Posterior vena cava (tissue), 2 donors: ENCODE measurements around the gene MALSU1. TPM values are rescaled to one million over a fixed set of nuclear protein-coding genes. Genes with fewer than 3 reads are reported as not detected.

ENCODE experiments used
- DNase-seq: peaks from one replicate; pipeline ENCODE4 v3.0.0-alpha.2; 2020; ENCODE audit warnings: low spot score
- intact Hi-C, 2 donors: fragments of 100-400 bp; cut with DNase I; formaldehyde crosslinking; loops; one replicate each; pipeline versions ENCODE4 v1.14.1 to v1.14.2; 2022 to 2023
- total RNA-seq, 2 donors: library from RNA; stranded (reverse); fragmentation: NEBNext Ultra II Directional; extraction: Animal tissue kit (Norgen Biotek cat#: 25700); gene quantifications; one replicate each; pipeline ENCODE4 v1.2.1, GENCODE V29; 2021
- donor health status: DM: yes; HTN: yes; CAD: no.
- donor health status: DM: yes; HTN: yes; CAD: no.

MALSU1 gene
- total RNA-seq, 2 donors from 2014 or later: 37.4 to 42.0 TPM

DNA sequence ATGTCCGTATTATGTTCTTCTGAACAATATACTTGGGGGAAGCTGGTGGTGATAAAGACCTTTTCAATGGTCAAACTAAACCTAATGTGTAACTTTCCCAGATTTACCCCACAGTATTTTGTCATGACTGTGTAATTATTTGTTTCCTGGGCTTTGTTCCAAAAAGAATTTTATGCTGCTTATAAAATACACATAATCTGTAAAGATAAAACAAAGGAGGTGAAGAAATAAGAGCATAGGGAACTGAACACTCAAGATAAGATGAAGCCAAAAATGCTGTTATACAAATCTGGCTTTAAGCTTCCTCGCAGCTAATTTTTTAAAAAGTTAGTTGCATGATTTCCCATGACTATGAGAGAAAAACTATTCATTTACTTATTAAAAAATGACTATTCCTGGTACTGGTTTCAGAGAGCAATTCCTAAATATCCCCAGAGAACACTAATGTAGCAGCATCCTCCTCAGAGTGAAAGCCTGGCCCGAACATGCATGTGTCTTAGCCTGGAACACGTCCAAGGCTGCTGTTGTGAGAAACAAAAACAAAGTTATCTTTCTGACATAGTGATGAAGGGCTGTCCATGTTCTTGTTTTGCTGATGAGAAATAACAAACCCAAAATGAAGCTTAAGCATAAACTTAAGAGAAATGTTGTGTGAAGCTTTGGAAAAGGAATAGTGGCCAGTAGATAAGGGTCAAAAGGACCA, 33.9 kb downstream of the MALSU1 start:
- no peak for DNase-seq
- intact Hi-C loops: no loop called here

GRCh38 chr7:23333671-23334246, 34.6 kb downstream of the MALSU1 start:
- peak; percentile 82 for DNase-seq
- intact Hi-C loops: no loop called here

DNA sequence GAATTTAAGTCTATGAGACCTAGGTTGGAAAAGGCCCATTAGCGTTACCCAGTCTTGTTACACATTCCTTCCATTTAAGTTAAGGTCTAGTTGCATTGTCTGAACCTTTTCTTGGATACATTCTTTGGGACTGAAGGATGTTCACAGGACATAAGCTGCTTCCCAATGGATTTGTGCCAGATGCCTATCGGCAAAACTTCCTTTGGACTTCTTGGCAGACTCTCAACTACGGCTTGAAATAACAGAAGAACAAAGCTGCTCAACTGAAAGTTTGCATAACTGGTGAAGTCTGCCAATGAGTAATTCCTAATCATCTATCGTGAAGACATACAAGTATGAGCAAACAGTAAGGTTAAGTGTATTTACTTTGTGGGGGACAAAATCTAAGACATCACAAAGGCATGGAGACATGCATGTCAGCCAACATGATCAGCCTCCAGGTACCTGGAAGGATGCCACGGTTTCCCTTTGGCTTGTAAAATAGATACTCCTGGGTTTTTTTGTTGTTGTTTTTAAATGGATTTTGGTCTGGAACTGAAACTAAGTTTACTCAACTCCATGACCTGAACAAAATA, 35.4 kb downstream of the MALSU1 start:
- intact Hi-C loops: no loop called here
- no peak for DNase-seq

GRCh38 chr7:23335136-23335535, 36.0 kb downstream of the MALSU1 start:
- no peak for DNase-seq
- intact Hi-C loops: no loop called here

GRCh38 chr7:23335621-23336020, 36.5 kb downstream of the MALSU1 start:
- no peak for DNase-seq
- intact Hi-C loops: no loop called here

GRCh38 chr7:23336086-23336485, 36.9 kb downstream of the MALSU1 start:
- DNase-seq: no peak
- intact Hi-C loops: no loop called here

GRCh38 chr7:23336799-23337283, 37.7 kb downstream of the MALSU1 start:
- no peak for DNase-seq
- intact Hi-C loops: no loop called here

- intact Hi-C loops: no loop called here
- DNase-seq: no peak
Measured at GRCh38 chr7:23337374-23337773, 38.2 kb downstream of the MALSU1 start.

GRCh38 chr7:23338439-23338838, 39.3 kb downstream of the MALSU1 start:
- intact Hi-C loops: no loop called here
- DNase-seq: no peak

DNA sequence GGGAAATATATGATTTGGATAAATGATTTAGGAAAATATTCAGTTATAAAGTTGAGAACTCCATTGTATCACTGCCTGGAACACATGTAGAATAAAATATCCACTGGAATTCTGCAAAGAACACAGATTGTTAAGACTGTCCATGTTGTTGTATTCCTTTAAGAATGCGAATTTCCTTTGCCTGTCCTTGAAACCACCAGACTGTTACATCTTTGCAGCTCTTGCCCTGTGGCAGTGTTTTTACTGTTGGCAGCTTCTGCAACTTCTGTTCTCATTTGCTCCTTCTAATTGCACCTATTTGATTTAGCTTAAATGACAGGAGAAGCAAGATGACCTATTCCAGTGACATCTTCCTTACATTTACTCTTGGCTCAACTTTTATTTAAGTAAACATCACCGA, 39.7 kb downstream of the MALSU1 start:
- intact Hi-C loops: no loop called here
- no peak for DNase-seq

DNA sequence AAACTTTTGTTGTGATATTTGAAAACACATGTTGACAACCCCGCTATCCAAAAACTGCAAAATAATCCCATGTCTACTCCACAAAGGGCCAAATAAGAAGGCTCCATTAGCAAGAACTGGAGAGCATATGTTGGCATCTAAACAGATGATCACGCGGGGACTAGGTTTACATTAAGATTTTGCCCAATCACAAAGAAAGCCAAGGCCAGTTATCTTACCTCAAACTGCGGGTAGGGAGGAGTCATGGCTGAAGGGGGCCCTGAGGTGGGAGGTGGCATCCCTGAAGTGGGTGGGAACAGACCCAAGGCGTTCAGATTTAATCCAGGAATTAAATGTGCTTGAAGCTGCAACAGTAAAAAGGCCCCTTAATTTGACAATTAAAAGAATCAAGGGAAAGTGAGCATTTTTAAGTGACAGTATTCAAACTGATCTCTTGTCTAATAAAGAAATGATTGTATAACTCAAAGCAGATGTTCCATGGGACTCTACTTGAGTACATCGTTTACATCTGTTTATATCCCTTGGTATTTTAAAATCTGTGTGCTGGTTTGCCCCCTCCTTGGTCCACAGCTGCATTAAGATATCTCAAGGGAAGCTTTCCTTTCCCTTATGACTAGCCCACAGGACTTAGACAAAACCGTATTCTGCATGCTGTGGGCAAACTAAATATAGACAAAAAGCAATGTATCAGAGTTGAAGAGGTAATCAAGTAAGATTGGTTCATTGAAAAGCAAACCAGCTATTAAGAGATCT, 42.9 kb downstream of the MALSU1 start:
- intact Hi-C loops: loop anchor here in 1 of 2 donors (10.0 kb wide), 1 partner anchor 697 kb away; no protein-coding TSS in a partner anchor
- DNase-seq: no peak

GRCh38 chr7:23343102-23343501, 44.0 kb downstream of the MALSU1 start:
- DNase-seq: no peak
- intact Hi-C loops: loop anchor here in 1 of 2 donors (10.0 kb wide), 1 partner anchor 698 kb away; no protein-coding TSS in a partner anchor

- DNase-seq: no peak
- intact Hi-C loops: loop anchor here in 1 of 2 donors (10.0 kb wide), 1 partner anchor 699 kb away; no protein-coding TSS in a partner anchor
Measured at GRCh38 chr7:23343806-23344475, 44.8 kb downstream of the MALSU1 start.

DNA sequence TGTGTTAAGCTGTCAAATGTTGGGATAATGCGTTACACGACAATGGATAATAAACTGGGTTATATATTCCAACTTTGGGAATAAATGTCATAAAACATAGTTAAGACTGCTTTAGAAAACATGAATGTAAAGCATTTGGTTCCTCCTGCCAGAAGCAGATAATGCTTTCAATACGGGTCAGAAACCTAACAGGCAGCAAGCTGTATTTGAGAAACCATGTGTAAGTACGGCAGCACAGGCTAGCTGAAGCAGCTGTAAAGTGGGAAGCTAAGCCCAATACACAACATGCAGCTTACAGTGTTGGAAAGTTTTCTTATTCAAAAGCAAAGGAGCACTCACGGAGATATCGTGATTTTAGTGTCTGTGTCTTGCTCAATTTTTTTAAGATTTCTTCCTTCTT, 46.5 kb downstream of the MALSU1 start:
- no peak for DNase-seq
- intact Hi-C loops: loop anchor here in 1 of 2 donors (10.0 kb wide), 1 partner anchor 701 kb away; no protein-coding TSS in a partner anchor

DNA sequence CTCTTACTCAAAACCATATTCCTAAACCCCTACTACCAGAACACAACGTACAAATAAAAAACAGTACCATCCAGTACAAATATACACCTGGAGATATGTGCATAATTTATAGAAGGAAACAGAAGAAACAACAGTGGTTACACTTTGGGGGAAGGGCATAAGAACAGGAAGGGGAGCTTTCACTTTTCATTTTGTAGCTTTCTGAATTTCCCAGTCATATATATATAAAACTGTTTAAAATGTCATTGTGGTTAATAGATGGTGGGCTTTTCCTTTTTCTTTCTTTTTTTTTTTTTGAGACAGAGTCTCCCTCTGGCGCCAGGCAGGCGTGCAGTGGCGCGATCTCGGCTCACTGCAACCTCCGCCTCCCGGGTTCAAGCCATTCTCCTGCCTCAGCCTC, 47.2 kb downstream of the MALSU1 start:
- intact Hi-C loops: loop anchor here in 1 of 2 donors (10.0 kb wide), 1 partner anchor 702 kb away; no protein-coding TSS in a partner anchor

DNA sequence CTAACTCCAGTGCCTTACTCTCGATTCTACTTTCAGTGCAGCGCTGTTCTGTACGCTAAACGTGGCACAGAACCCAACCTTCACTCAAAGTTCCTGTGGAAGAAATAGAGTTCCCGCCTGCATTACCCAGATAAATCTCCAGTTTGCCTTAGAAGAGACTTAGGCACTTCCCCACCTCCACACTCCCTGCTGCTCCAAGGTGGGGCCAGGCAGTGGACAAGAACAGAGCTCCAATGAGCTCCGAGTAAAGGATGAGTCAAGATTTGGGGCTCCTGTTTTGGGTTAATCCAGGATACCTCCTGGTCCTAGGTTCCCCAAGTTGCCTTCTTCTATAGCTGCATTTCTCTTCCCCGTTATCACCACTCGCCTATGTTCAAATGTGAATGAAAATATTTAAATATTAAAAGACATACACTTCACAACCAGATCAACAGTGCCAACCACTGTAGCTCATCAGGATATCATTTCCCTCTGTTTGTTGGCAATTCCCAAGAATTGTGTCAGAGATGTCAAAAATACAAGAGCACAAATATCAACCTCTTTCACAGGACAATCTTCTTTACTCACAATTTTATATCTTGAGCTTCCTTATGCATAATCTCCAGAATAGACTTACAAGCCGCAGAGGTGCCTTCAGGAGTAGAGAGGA, 48.0 kb downstream of the MALSU1 start:
- DNase-seq: no peak
- intact Hi-C loops: loop anchor here in 1 of 2 donors (10.0 kb wide), 1 partner anchor 702 kb away; no protein-coding TSS in a partner anchor

More for the DNA sequence above, 47.2 kb downstream of the MALSU1 start:
- DNase-seq: no peak

DNA sequence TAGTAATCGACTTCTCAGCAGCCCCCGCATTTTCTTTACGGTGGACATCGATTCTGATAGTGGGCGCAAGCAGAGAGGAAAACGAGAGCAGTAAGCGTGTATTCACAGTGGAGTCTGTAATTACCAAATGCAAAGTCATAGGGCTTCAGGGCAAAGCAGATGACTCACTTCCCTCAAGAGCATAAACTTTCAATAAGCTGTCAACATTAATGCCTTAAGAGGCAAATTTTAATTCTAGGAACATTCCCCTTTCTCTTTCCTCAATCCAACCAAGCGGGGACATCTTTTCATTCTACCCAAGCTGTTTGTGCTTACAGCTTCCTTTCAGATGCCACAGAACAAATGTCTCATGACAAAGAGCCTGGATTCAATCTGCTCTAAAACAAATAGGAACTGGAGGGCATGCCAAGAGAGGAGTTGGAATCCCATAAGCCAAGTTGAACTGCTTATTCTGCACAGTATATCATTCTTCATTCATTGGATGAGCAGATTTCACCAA, 48.6 kb downstream of the MALSU1 start:
- no peak for DNase-seq
- intact Hi-C loops: loop anchor here in 1 of 2 donors (10.0 kb wide), 1 partner anchor 703 kb away; no protein-coding TSS in a partner anchor

DNA sequence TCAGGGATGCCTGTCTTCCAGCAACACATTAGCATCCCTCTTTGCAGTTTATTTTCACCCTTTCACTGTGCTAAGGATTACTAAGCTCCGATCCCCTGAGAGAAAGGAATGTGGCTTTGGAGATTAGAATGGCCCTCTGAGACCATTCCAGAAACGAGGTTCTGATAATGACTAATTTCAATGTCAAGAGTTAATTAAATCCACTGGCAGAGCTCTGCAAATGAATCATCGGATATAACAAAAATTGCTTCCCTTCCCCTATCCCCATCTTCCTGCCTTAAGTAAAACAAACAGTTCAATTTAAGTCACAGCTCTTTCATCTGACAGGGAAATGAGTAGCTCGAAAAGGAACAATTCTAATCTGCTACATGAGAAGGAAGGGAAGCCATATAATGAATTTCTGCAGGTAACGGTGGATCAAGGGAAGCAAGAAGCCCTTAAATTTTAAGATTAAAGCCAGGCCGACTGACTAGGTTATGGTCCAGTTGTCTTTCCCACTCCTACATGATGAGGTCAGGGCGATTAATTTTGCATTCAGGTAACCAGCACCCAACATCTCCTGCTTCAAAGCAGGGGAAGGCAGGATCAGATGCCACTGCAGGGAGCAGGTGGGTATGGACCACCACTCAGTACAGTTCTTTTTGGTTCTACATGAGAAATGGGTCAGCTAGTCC, 50.5 kb downstream of the MALSU1 start:
- DNase-seq: no peak

More for the DNA sequence above, 50.5 kb downstream of the MALSU1 start:
- intact Hi-C loops: loop anchor here in 1 of 2 donors (10.0 kb wide), 1 partner anchor 705 kb away; no protein-coding TSS in a partner anchor
